Mesodermal cell (in vitro differentiated cells): ENCODE data around the gene MXI1.
"Not testable (repeated sequence)": the region's sequence is repeated elsewhere in the genome, so short reads cannot be mapped to it uniquely, and the experiment has no call there.

Experiments used
- H3K27ac ChIP-seq: 2 replicates; pipeline ENCODE4 v1.7.0; 2013; ENCODE audit warnings: mild to moderate bottlenecking, low read depth, low read length, moderate library complexity; ENCODE audit not compliant: severe bottlenecking
- H3K36me3 ChIP-seq: 2 replicates; pipeline ENCODE4 v1.7.1; 2013; ENCODE audit warnings: mild to moderate bottlenecking, low read length, moderate library complexity; ENCODE audit not compliant: control insufficient read depth, insufficient read depth
- H3K4me1 ChIP-seq: one replicate; pipeline ENCODE4 v1.7.1; 2013; ENCODE audit warnings: mild to moderate bottlenecking, low read length; ENCODE audit not compliant: insufficient read depth, control insufficient read depth, poor library complexity, severe bottlenecking
- H3K4me3 ChIP-seq: 2 replicates; pipeline ENCODE4 v1.7.0; 2013; ENCODE audit warnings: low read length, control low read depth, mild to moderate bottlenecking; ENCODE audit not compliant: insufficient read depth, poor library complexity, severe bottlenecking; ENCODE audit errors: extremely low read depth
- H3K9me3 ChIP-seq: 2 replicates; pipeline ENCODE4 v1.7.1; 2013; ENCODE audit warnings: mild to moderate bottlenecking, low read length, moderate library complexity; ENCODE audit not compliant: control insufficient read depth
- WGBS, 2 experiments: methylation state at CpG; one replicate each; pipeline ENCODE4 v1.1.5; 2013; ENCODE audit warnings: missing lambda C conversion rate in 2 of 2; ENCODE audit not compliant: insufficient coverage in 2 of 2; 5-methylcytosine and 5-hydroxymethylcytosine counted together

MXI1 gene

DNA sequence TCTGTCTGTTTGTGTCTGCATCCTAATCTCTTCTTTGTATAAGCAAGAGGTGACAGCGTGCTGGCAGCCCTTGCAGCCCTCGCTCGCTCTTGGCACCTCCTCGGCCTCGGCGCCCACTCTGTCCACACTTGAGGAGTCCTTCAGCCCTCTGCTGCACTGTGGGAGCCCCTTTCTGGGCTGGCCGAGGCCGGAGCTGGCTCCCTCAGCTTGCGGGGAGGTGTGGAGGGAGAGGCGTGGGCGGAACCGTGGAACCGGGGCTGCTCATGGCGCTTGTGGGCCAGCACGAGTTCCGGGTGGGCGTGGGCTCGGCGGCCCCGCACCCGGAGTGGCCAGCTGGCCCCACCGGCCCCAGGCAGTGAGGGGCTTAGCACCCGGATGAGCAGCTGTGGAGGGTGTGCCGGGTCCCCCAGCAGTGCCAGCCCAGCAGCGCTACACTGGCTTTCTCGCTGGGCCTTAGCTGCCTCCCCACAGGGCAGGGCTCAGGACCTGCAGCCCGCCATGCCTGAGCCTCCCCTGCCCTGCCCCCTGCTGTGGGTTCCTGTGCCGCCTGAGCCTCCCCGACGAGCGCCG lies 123.9 kb downstream of the MXI1 start:
- Histone ChIP-seq H3K4me1 (peaks cover 19% of the 10 kb centered on the region), H3K9me3 (peaks cover 29% of the 10 kb centered on the region)
- 96 to 97% methylated on average over 17 to 29 of the region's 32 CpGs for WGBS, 2 experiments
- not testable (repeated sequence) for H3K36me3 ChIP-seq, H3K4me3 ChIP-seq, H3K27ac ChIP-seq

GRCh38 chr10:110334061-110334656 lies 126.8 kb downstream of the MXI1 start:
- no peaks in the 10 kb centered on the region for H3K36me3 ChIP-seq
- peaks cover 19% of the 10 kb centered on the region for H3K9me3 ChIP-seq
- no peak overlapping the region for H3K27ac ChIP-seq
- H3K4me1 ChIP-seq: peaks cover 13% of the 10 kb centered on the region
- WGBS, 2 experiments: 76 to 86% methylated on average over 3 to 4 of the region's 5 CpGs
- H3K4me3 ChIP-seq: no peak overlapping the region

GRCh38 chr10:110335314-110336064 lies 128.1 kb downstream of the MXI1 start:
- Histone ChIP-seq H3K4me1 (peaks cover 13% of the 10 kb centered on the region), H3K4me3 (no peak overlapping the region), H3K27ac (no peak overlapping the region), H3K36me3 (no peaks in the 10 kb centered on the region), H3K9me3 (peaks cover 8% of the 10 kb centered on the region)
- 64 to 74% methylated on average over 5 to 6 of the region's 7 CpGs for WGBS, 2 experiments

GRCh38 chr10:110336111-110336721 lies 128.8 kb downstream of the MXI1 start:
- 39 to 44% methylated on average over 8 to 10 of the region's 10 CpGs for WGBS, 2 experiments
- Histone ChIP-seq H3K27ac (peak overlapping the region; percentile 30), H3K4me1 (peaks cover 13% of the 10 kb centered on the region), H3K36me3 (no peaks in the 10 kb centered on the region), H3K9me3 (peaks cover 5% of the 10 kb centered on the region), H3K4me3 (no peak overlapping the region)
